Central memory CD8-positive, alpha-beta T cell (primary cell): ENCODE results near the gene MAPK9.
"Not testable (repeated sequence)": the region's sequence is repeated elsewhere in the genome, so short reads cannot be mapped to it uniquely, and the experiment has no call there.

Experiments
- ATAC-seq: fragments of 150-1000 bp; cut with Tn5 transposase; replicated peaks from 2 replicates; pipeline ENCODE4 v1.10.0; 2022; ENCODE audit warnings: mild to moderate bottlenecking, moderate FRiP score, moderate number of reproducible peaks; ENCODE audit not compliant: poor library complexity, severe bottlenecking; ENCODE audit errors: extremely low read depth
- DNase-seq, 2 donors: peaks; one replicate each; pipeline ENCODE4 v3.0.0; 2021; ENCODE audit warnings: low spot score in 2 of 2
- H3K27ac Mint-ChIP-seq: one replicate; pipeline ENCODE4 v1.8.0; 2022; ENCODE audit warnings: low read depth, mild to moderate bottlenecking, moderate library complexity, mixed read lengths
- H3K27me3 Mint-ChIP-seq: one replicate; pipeline ENCODE4 v1.8.0; 2022; ENCODE audit warnings: mixed read lengths
- H3K36me3 Mint-ChIP-seq: one replicate; pipeline ENCODE4 v1.8.0; 2022; ENCODE audit warnings: mild to moderate bottlenecking, moderate library complexity, mixed read lengths; ENCODE audit not compliant: insufficient read depth
- H3K4me1 Mint-ChIP-seq: one replicate; pipeline ENCODE4 v1.8.0; 2022; ENCODE audit warnings: mixed read lengths
- H3K4me3 Mint-ChIP-seq: one replicate; pipeline ENCODE4 v1.8.0; 2022; ENCODE audit warnings: mild to moderate bottlenecking, moderate library complexity, mixed read lengths
- H3K9me3 Mint-ChIP-seq: one replicate; pipeline ENCODE4 v1.8.0; 2022; ENCODE audit warnings: mixed read lengths

Gene MAPK9

GRCh38 chr5:180299014-180299413 lies 7.1 kb upstream of the MAPK9 start:
- peaks cover 25% of the 10 kb centered on the region for H3K27me3 Mint-ChIP-seq
- not testable (repeated sequence) for H3K36me3 Mint-ChIP-seq, H3K4me1 Mint-ChIP-seq, ATAC-seq, DNase-seq, H3K9me3 Mint-ChIP-seq, H3K27ac Mint-ChIP-seq, H3K4me3 Mint-ChIP-seq

GRCh38 chr5:180297587-180298282 lies 5.9 kb upstream of the MAPK9 start:
- Mint-ChIP-seq H3K36me3 (peaks cover 10% of the 10 kb centered on the region), H3K27me3 (peaks cover 25% of the 10 kb centered on the region), H3K4me1 (peaks cover 19% of the 10 kb centered on the region), H3K27ac (no peak overlapping the region), H3K9me3 (no peaks in the 10 kb centered on the region), H3K4me3 (no peak overlapping the region)
- ATAC-seq: no peak
- no peak for DNase-seq

- no peaks in the 10 kb centered on the region for H3K9me3 Mint-ChIP-seq
- no peak for DNase-seq
- peaks cover 22% of the 10 kb centered on the region for H3K27me3 Mint-ChIP-seq
- H3K27ac Mint-ChIP-seq: peak overlapping the region; percentile 77
- ATAC-seq: no peak
- H3K4me1 Mint-ChIP-seq: peaks cover 23% of the 10 kb centered on the region
- no peak overlapping the region for H3K4me3 Mint-ChIP-seq
- H3K36me3 Mint-ChIP-seq: peaks cover 15% of the 10 kb centered on the region
Observed at GRCh38 chr5:180296771-180297170, 4.9 kb upstream of the MAPK9 start.

GRCh38 chr5:180294913-180295555 lies 3.2 kb upstream of the MAPK9 start:
- H3K4me3 Mint-ChIP-seq: no peak overlapping the region
- H3K27ac Mint-ChIP-seq: peak overlapping the region; percentile 68
- no peaks in the 10 kb centered on the region for H3K9me3 Mint-ChIP-seq
- peaks cover 7% of the 10 kb centered on the region for H3K27me3 Mint-ChIP-seq
- DNase-seq (no peak), ATAC-seq (no peak)
- H3K36me3 Mint-ChIP-seq: peaks cover 18% of the 10 kb centered on the region
- peaks cover 34% of the 10 kb centered on the region for H3K4me1 Mint-ChIP-seq

- peak overlapping the region; percentile 68 for H3K27ac Mint-ChIP-seq
- no peak for ATAC-seq
- no peak for DNase-seq
- H3K9me3 Mint-ChIP-seq: no peaks in the 10 kb centered on the region
- H3K4me3 Mint-ChIP-seq: no peak overlapping the region
- H3K36me3 Mint-ChIP-seq: peaks cover 18% of the 10 kb centered on the region
- H3K27me3 Mint-ChIP-seq: peaks cover 5% of the 10 kb centered on the region
- H3K4me1 Mint-ChIP-seq: peaks cover 38% of the 10 kb centered on the region
Observed at GRCh38 chr5:180294411-180294810, 2.5 kb upstream of the MAPK9 start.

GRCh38 chr5:180291234-180291940 lies 496 bp downstream of the MAPK9 start:
- H3K27me3 Mint-ChIP-seq: no peaks in the 10 kb centered on the region
- ATAC-seq (peak; percentile 8), DNase-seq (no peak)
- H3K9me3 Mint-ChIP-seq: no peaks in the 10 kb centered on the region
- H3K27ac Mint-ChIP-seq: peak overlapping the region; percentile 100
- H3K4me3 Mint-ChIP-seq: peak overlapping the region; percentile 96
- peaks cover 21% of the 10 kb centered on the region for H3K36me3 Mint-ChIP-seq
- H3K4me1 Mint-ChIP-seq: peaks cover 51% of the 10 kb centered on the region

- H3K27ac Mint-ChIP-seq: peak overlapping the region; percentile 98
- ATAC-seq: no peak
- peaks cover 21% of the 10 kb centered on the region for H3K36me3 Mint-ChIP-seq
- no peaks in the 10 kb centered on the region for H3K27me3 Mint-ChIP-seq
- DNase-seq: no peak
- peaks cover 52% of the 10 kb centered on the region for H3K4me1 Mint-ChIP-seq
- peak overlapping the region; percentile 96 for H3K4me3 Mint-ChIP-seq
- H3K9me3 Mint-ChIP-seq: no peaks in the 10 kb centered on the region
Observed at GRCh38 chr5:180290568-180291233, 1.2 kb downstream of the MAPK9 start.

- H3K9me3 Mint-ChIP-seq: no peaks in the 10 kb centered on the region
- no peaks in the 10 kb centered on the region for H3K27me3 Mint-ChIP-seq
- DNase-seq: no peak
- H3K27ac Mint-ChIP-seq: no peak overlapping the region
- H3K4me3 Mint-ChIP-seq: peak overlapping the region; percentile 96
- H3K36me3 Mint-ChIP-seq: peaks cover 21% of the 10 kb centered on the region
- H3K4me1 Mint-ChIP-seq: peaks cover 52% of the 10 kb centered on the region
- no peak for ATAC-seq
Observed at GRCh38 chr5:180289966-180290365, 1.9 kb downstream of the MAPK9 start.

- H3K9me3 Mint-ChIP-seq: no peaks in the 10 kb centered on the region
- DNase-seq: no peak
- no peak for ATAC-seq
- H3K4me3 Mint-ChIP-seq: no peak overlapping the region
- no peak overlapping the region for H3K27ac Mint-ChIP-seq
- H3K27me3 Mint-ChIP-seq: no peaks in the 10 kb centered on the region
- H3K4me1 Mint-ChIP-seq: peaks cover 52% of the 10 kb centered on the region
- peaks cover 24% of the 10 kb centered on the region for H3K36me3 Mint-ChIP-seq
Observed at GRCh38 chr5:180289433-180289832, 2.5 kb downstream of the MAPK9 start.

- Mint-ChIP-seq H3K4me3 (no peak overlapping the region), H3K9me3 (no peaks in the 10 kb centered on the region), H3K36me3 (peaks cover 16% of the 10 kb centered on the region), H3K27me3 (no peaks in the 10 kb centered on the region), H3K27ac (no peak overlapping the region), H3K4me1 (peaks cover 48% of the 10 kb centered on the region)
- no peak for DNase-seq
- no peak for ATAC-seq
Observed at GRCh38 chr5:180287868-180288267, 4.0 kb downstream of the MAPK9 start.

GRCh38 chr5:180287404-180287803 lies 4.5 kb downstream of the MAPK9 start:
- H3K36me3 Mint-ChIP-seq: peaks cover 12% of the 10 kb centered on the region
- ATAC-seq: no peak
- no peaks in the 10 kb centered on the region for H3K9me3 Mint-ChIP-seq
- DNase-seq: no peak
- H3K27ac Mint-ChIP-seq: no peak overlapping the region
- peaks cover 48% of the 10 kb centered on the region for H3K4me1 Mint-ChIP-seq
- H3K27me3 Mint-ChIP-seq: no peaks in the 10 kb centered on the region
- no peak overlapping the region for H3K4me3 Mint-ChIP-seq

GRCh38 chr5:180284149-180284548 lies 7.7 kb downstream of the MAPK9 start:
- Mint-ChIP-seq H3K36me3 (peaks cover 25% of the 10 kb centered on the region), H3K9me3 (no peaks in the 10 kb centered on the region), H3K4me1 (peaks cover 49% of the 10 kb centered on the region), H3K4me3 (no peak overlapping the region), H3K27ac (no peak overlapping the region), H3K27me3 (no peaks in the 10 kb centered on the region)
- DNase-seq (no peak), ATAC-seq (no peak)
